Stimulated activated CD8-positive, alpha-beta memory T cell treated with anti-CD3 and anti-CD28 coated beads, Interleukin-12 subunit alpha, Interleukin-12 subunit beta, amount 100 ng/mL, for 1 hour (primary cell): ENCODE data around the gene SYDE2.

Experiments used
- DNase-seq: peaks from one replicate; pipeline ENCODE4 v3.0.0-alpha.2; 2020; ENCODE audit warnings: low read depth

The SYDE2 gene

DNA sequence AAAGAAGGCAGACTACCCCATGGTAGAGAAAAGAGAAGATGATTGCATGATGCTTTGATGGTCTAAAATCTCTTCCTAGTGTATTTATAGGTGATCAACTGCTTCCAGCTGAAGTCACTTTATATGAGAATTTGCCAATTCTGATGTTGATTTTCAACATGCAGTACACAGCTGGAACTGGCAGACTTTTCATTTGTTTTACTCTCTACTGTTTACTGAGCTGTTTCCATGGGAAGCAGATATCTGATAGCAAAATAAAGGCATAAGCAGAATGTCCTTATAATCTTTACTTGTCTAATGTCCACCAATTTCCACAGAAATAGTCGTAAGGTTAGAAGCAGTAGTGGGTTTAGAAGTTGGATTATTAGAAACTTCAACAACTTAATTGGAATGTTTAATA, 74.9 kb downstream of the SYDE2 start:
- DNase-seq, result no peak

DNA sequence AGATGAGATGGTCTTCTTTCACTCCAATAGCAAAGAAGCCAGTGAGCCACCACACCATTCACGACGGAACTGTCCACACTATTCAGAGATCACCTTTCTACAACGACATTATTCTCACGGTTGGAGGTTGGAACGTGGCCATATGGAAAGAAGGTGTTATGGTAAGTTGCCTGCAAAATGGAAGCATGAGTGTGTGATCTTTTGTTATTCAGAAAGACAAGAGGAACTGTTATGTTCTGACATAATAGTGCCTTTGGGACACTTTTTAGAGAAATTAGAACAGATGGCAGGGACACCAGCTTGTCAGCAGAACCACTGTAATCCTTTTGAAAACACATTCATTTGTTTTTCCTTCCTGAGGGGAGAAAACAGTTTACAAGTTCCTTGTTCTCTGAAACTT, 76.7 kb downstream of the SYDE2 start:
- no peak for DNase-seq

DNA sequence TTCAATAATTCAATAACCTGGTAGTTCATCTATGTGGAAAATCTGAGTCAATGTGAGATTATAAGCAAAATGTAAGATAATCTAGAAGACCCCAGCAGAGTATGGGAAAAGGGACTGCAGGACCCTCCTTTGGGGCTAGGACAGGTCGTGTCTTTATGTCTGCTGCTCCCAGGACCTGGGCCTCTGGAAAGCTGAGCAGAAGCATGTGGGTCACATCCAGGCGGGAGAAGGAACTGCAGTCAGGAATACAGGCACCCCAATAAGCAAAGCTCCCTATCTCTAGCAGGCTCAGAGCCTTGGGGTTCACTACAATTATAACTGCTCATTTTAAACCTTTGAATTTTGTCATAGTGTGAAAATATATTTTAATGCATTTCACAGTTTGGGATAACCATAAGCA, 78.6 kb downstream of the SYDE2 start:
- no peak for DNase-seq

DNA sequence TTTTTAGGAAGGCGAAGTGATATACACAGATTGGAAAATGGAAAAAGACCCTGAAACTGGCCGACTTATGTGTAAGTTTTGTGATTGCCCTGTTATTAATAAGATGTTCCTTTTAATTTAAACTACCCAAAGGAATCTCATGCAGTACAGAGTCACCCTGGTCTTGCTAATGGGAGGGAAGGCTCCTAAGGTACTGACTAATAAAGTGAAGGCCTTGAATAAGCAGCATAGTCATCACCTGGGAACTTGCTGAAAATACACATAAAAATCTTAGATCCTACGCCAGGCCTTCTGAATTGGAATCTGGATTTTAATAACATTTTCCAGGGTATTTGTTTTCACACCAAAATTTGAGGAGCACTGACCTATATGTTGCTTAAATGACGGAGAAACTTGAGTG, 79.1 kb downstream of the SYDE2 start:
- DNase-seq, result no peak

DNA sequence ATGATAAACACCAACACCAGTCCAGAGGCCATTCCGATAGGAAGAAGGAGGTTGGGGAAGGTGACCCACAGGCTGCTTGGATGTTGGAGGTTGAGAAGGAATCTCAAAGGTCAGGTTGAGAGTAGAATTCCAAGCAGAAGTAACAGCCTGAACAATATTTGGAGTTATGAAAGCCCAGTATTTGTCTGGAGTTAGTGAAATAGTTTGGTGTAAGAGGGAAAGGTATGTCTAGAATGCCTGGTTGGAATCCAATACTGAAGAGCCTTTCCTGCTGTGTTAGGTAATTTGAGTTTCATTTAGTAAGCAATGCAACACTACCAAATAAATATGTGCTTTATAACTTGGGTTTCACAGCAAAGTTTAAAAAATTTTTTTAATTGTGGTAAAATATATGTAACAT, 82.1 kb downstream of the SYDE2 start:
- DNase-seq, result no peak

DNA sequence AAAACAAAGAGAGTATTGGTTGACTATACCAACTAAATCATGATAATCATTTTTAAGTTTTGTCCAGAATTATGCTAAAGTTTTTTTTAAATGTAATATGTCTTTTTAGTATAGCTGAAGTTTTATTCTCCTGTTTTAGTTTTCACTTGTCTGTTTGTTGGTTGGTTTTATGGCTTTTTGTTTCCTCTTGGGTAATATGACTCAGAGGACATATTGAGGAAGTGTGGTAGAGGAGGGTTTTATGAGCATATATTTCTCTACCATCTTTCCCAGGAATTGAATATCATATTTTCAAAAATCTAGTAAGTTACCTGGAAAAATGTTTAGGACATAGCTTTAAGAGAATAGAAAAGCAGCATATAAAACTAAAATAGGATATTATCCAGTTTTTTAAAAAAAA, 84.0 kb downstream of the SYDE2 start:
- DNase-seq, result no peak

DNA sequence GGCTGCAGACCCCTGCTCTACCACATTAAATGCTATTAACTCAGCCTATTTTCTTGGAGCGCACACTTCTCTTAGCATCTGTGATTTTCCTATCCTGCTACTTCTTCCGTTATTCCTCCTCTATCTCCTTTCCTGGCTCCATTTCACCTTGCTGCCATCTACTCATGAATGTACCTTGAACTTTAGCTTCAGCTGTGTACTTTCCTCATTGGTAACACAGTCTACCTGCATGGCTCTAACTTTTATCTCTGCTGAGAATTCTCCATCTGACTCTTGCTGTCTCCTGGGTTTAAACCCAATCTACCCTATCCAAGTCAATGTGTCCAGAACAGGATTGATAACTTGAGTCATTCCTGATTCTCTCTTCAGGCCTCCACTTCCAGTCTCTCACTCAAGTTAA, 84.9 kb downstream of the SYDE2 start:
- DNase-seq, result no peak

DNA sequence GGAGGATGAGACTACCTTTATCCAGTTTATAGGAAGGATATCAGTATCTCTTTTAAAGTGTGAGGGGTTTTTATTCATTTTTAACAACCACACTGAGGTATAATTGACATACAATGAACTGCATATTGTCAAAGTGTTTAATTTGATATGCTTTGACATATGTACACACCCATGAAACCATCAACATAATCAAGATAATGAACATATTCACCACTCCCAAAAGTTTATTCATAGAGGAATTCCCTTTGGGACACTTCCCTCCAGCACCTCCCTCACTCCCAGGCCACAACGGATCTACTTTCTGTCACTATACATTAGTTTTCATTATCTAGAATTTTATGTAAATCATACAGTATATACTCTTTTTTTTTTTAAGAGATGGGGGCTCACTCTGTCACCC, 89.1 kb downstream of the SYDE2 start:
- no peak for DNase-seq

DNA sequence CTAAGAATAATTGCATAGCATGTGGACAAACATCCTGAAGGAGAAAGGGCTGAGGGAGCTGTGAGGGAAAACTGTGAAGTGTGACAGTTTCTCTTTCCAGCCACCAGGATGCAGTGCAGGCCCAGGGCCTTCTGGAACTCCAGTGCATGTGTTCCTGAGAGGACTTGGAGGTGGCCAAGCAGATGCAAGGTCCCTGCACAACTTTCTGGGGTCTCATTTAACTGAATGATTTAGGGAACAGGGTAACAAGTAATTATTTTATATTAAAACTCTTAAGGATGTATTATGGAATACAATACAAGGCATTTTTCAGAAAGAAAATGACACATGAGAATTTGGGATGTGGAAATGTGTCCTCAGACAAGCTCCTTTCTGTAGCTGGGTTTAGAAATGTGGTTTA, 91.3 kb downstream of the SYDE2 start:
- DNase-seq, result no peak
